K562 (cell line): ENCODE data around the gene ZNF346. TPM values are rescaled to one million over a fixed set of nuclear protein-coding genes. Genes with fewer than 3 reads are reported as not detected.

Experiments used
- ARID1B ChIP-seq: fragments of 450-650 bp; IDR thresholded peaks from 2 replicates; pipeline ENCODE4 v1.6.1; 2016; ENCODE audit warnings: antibody characterized with exemption, mild to moderate bottlenecking, inconsistent platforms
- ATF4 ChIP-seq: fragments of 450-650 bp; formaldehyde crosslinking; IDR thresholded peaks from 2 replicates; pipeline ENCODE4 v1.4.0; 2022; ENCODE audit warnings: mild to moderate bottlenecking, moderate library complexity
- E2F3 ChIP-seq: fragments of 250-450 bp; sonication (Bioruptor Pico); IDR thresholded peaks from 2 replicates; pipeline ENCODE4 v1.4.0; 2020; ENCODE audit warnings: mild to moderate bottlenecking
- FOXJ2 ChIP-seq: fragments of 200-800 bp; sonication (Bioruptor generic); IDR thresholded peaks from 2 replicates; pipeline ENCODE4 v1.6.1; 2016; ENCODE audit warnings: missing genetic modification characterization, missing compliant biosample characterization
- GABPB2 ChIP-seq: fragments of 250-450 bp; sonication (Bioruptor Pico); conservative IDR thresholded peaks from 2 replicates; pipeline ENCODE4 v1.5.1; 2021; ENCODE audit warnings: mild to moderate bottlenecking
- HEY1 ChIP-seq: fragments of 250-450 bp; sonication (Bioruptor Pico); IDR thresholded peaks from 2 replicates; pipeline ENCODE4 v1.5.0; 2020; ENCODE audit warnings: mild to moderate bottlenecking, moderate library complexity, borderline replicate concordance
- HNRNPL ChIP-seq: fragments of 200-400 bp; formaldehyde crosslinking; IDR thresholded peaks from 2 replicates; pipeline ENCODE4 v1.6.1; 2017; ENCODE audit warnings: low read depth, mild to moderate bottlenecking, low read length
- KLF16 ChIP-seq: IDR thresholded peaks from 2 replicates; pipeline ENCODE4 v1.6.1; 2016; ENCODE audit warnings: antibody characterized with exemption
- NFE2 ChIP-seq: IDR thresholded peaks from 2 replicates; pipeline ENCODE4 v1.6.1; 2014; ENCODE audit warnings: antibody characterized with exemption, low read depth
- NFE2L1 ChIP-seq: fragments of 450-650 bp; IDR thresholded peaks from 2 replicates; pipeline ENCODE4 v1.6.1; 2016; ENCODE audit warnings: missing genetic modification characterization, low read depth, mild to moderate bottlenecking, missing compliant biosample characterization, moderate library complexity, borderline replicate concordance
- PTBP1 ChIP-seq: fragments of 200-400 bp; formaldehyde crosslinking; IDR thresholded peaks from 2 replicates; pipeline ENCODE4 v1.6.1; 2017; ENCODE audit warnings: low read depth, low read length
- PTTG1 ChIP-seq: fragments of 450-650 bp; IDR thresholded peaks from 2 replicates; pipeline ENCODE4 v1.6.1; 2016; ENCODE audit warnings: low read depth, mild to moderate bottlenecking, missing genetic modification characterization, missing compliant biosample characterization
- ZNF280B ChIP-seq: fragments of 250-450 bp; sonication (Bioruptor Pico); IDR thresholded peaks from 2 replicates; pipeline ENCODE4 v1.5.1; 2021; ENCODE audit warnings: mild to moderate bottlenecking
- ZNF3 ChIP-seq: fragments of 250-450 bp; sonication (Bioruptor Pico); IDR thresholded peaks from 2 replicates; pipeline ENCODE4 v1.5.0; 2021; ENCODE audit warnings: mild to moderate bottlenecking, moderate library complexity
- ZNF318 ChIP-seq, 2 experiments: fragments of 450-650 bp; IDR thresholded peaks; 2 replicates each; pipeline ENCODE4 v1.6.1; 2016; ENCODE audit warnings: mild to moderate bottlenecking in 2 of 2, borderline replicate concordance in 1 of 2, low read depth in 1 of 2, moderate library complexity in 1 of 2
- ZNF436 ChIP-seq: fragments of 250-450, 450-650 bp; sonication (Bioruptor Pico); formaldehyde crosslinking; IDR thresholded peaks from 2 replicates; pipeline ENCODE4 v1.7.0; 2020; ENCODE audit warnings: mild to moderate bottlenecking
- ZNF511 ChIP-seq: sonication (generic); formaldehyde crosslinking; IDR thresholded peaks from 2 replicates; pipeline ENCODE4 v1.8.0; 2022; ENCODE audit warnings: mild to moderate bottlenecking, missing genetic modification reagents
- ZNF77 ChIP-seq: fragments of 250-450 bp; sonication (Bioruptor Pico); IDR thresholded peaks from 2 replicates; pipeline ENCODE4 v1.5.0; 2020
- polyA plus RNA-seq, 8 experiments: library from polyadenylated mRNA; depleted of rRNA in 4 of 8; stranded (reverse) in 5 of 8; unstranded in 3 of 8; fragments of >200 nt; fragmentation: Nextera tagmentation in 2 of 8; fragmentation: Illumina TruSeq in 1 of 8; extraction: Ambion mirVana in 2 of 8; extraction: Trizol in 1 of 8; gene quantifications; 2 replicates each; pipeline versions ENCODE4 v1.2.1 to v1.2.3, GENCODE V29; 2011 to 2014; ENCODE audit warnings: inconsistent platforms in 1 of 8, missing spikeins in 1 of 8
- total RNA-seq, 7 experiments: library from RNA; depleted of rRNA in 6 of 7; stranded (reverse); fragments of >200 nt in 6 of 7; fragmentation: Illumina TruSeq in 2 of 7; extraction: Trizol in 2 of 7; gene quantifications; 2 replicates each; pipeline versions ENCODE4 v1.2.1 to v1.2.3, GENCODE V29; 2011 to 2021; ENCODE audit warnings: low replicate concordance in 1 of 7

Gene ZNF346
- total and polyA plus RNA-seq, 9 of the 15 experiments (the other 6 are each of a cell fraction or from before 2014, with no cell fraction given) = 5.0 to 25.1 (median 20.1) TPM

- TF ChIP-seq ZNF318 (IDR thresholded peaks at IDR 0.05; ENCODE audit: borderline replicate concordance in 1 of 2, low read depth in 1 of 2) (no peak), FOXJ2 (tag) (no peak), ARID1B (no peak; the same call in 1 of the 2 replicates), HEY1 (no peak), PTBP1 (no peak), ATF4 (no peak), NFE2 (peak; percentile 65), E2F3 (CRISPR knock-in tag) (no peak), KLF16 (no peak), GABPB2 (CRISPR knock-in tag) (no peak), PTTG1 (tag) (no peak), ZNF77 (no peak), ZNF436 (CRISPR knock-in tag) (no peak), ZNF511 (CRISPR knock-in tag) (peak; percentile 90), NFE2L1 (tag) (no peak), ZNF3 (no peak), HNRNPL (0 out of 2 replicates have a peak, but pooled peaks have one; percentile 50), ZNF280B (CRISPR knock-in tag) (no peak)
Observed at GRCh38 chr5:177006265-177006972, 16.1 kb upstream of the ZNF346 start, which contains the start of gene UIMC1 (continued).
